VCaP (cell line): ENCODE results near the gene PRDM16.

ENCODE experiments used
- H3K27ac ChIP-seq: fragments of 450-650 bp; 2 replicates; pipeline ENCODE4 v1.5.1; 2017
- CTCF ChIP-seq: fragments of 450-650 bp; conservative IDR thresholded peaks from 2 replicates; pipeline ENCODE4 v1.5.1; 2017; ENCODE audit warnings: mild to moderate bottlenecking, moderate library complexity

The PRDM16 gene

GRCh38 chr1:3233031-3233430, 164.0 kb downstream of the PRDM16 start:
- no peak overlapping the region for H3K27ac ChIP-seq

GRCh38 chr1:3233551-3233950, 164.5 kb downstream of the PRDM16 start:
- TF ChIP-seq CTCF, result no peak
- no peak overlapping the region for H3K27ac ChIP-seq

More at GRCh38 chr1:3233031-3233430, 164.0 kb downstream of the PRDM16 start:
- no peak for TF ChIP-seq CTCF

DNA sequence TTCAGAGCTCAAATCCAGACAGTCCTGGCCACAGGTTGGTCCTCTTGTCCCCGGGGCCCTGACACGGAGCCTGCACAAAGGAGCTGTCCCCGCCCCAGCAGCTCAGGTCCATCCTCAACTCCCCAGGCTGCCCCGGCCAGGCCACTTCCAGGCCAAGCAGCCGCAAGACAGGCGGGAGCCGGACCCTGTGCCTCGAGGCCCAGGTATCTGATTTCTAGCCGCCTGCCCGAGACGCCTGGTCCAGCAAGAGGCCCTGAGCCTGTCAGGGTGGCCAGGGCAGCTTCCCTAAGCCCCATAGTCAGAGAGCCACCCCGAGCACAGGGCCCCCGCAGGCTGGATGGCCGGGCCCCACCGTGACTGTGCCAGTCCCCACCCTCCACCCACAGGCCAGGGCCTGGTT, 165.3 kb downstream of the PRDM16 start:
- no peak overlapping the region for H3K27ac ChIP-seq
- no peak for TF ChIP-seq CTCF

DNA sequence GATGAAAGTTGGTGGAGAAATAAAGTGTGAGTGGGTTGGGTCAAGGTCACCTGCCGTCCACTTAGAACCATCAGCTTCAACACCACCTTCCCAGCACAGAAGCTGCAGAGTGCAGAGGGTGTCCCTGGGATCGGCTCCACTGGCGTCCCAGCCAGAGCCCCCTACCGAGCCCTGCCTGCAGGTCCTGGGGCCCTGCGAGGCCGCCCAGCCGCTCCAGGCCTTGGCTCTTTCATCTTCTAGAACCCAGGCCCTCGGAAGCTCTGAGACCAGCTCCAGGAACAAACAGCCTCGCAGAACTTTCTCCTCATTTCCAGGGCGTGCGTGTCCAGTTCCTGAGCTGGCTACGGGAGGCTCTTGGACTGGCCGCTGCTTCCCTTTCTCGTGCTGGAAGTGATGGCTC, 166.0 kb downstream of the PRDM16 start:
- no peak for TF ChIP-seq CTCF
- no peak overlapping the region for H3K27ac ChIP-seq

DNA sequence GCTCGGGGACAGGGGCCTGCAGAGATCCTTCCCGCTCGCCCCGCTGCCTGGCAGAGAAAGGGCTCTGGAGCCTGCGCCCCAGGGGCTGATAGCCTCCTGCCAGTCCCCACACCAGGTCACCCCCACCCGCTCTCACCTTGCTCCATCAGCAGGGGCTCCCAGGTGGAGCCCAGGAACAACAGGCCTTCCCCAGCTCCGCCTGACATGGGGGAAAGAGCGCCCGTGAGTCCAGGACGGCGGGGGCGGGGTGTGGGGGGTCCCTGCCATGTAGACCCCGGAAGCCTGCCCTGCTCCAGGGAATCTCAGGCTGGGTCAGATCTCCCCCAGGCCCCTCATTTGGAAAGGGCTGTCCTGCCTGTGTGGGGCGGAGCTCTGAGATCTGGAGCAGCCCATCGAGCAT, 166.5 kb downstream of the PRDM16 start:
- no peak for TF ChIP-seq CTCF
- H3K27ac ChIP-seq, result no peak overlapping the region

DNA sequence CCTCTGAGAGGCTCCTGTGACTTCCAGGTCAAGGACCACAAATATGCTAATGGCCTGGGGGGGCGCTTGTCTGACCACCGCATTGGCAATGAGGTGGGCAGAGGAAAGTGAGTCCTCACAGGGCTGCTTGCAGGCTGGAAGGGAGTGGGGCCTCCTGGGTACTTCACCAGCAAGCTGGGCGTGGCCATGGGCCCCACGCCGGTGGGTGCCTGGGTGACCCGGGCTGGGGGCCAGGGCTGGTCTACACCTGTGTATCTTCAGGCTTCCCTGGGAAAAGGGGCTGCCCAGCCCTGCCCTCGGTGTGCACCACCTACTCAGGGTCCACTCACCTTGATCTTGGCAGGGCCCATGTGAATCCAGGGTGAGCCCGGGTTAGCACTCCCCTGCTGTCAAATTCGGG, 167.4 kb downstream of the PRDM16 start:
- no peak for TF ChIP-seq CTCF
- no peak overlapping the region for H3K27ac ChIP-seq

DNA sequence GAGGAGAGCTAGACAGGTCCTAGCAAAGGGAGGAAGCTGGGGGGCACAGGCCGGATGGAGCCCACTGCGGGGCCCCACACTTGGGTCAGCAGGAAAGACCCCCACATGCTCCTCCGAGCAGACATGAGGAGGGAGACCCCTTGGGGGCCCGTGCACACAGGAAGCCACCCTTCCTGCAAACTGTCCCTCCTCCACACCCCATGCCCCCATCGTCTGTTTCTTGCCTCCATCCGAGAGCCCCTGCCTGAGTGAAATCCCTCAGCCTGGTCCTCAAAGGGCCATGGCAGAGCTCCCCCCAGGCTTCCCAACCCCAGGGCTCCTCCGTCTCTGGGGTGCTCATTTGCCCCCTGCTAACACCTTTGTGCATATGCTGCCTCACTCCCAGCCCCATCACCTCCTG, 168.0 kb downstream of the PRDM16 start:
- H3K27ac ChIP-seq, result no peak overlapping the region
- TF ChIP-seq CTCF, result no peak

- no peak for TF ChIP-seq CTCF
- no peak overlapping the region for H3K27ac ChIP-seq
Observed at GRCh38 chr1:3237570-3237969, 168.6 kb downstream of the PRDM16 start.
